Measurements from ENCODE around the gene RPAP2. TPM values are rescaled to one million over a fixed set of nuclear protein-coding genes. Genes with fewer than 3 reads are reported as not detected.

RPAP2 gene
- total and polyA plus RNA-seq, 4 donors = 5.0 to 24.5 (median 10.4) TPM

DNA sequence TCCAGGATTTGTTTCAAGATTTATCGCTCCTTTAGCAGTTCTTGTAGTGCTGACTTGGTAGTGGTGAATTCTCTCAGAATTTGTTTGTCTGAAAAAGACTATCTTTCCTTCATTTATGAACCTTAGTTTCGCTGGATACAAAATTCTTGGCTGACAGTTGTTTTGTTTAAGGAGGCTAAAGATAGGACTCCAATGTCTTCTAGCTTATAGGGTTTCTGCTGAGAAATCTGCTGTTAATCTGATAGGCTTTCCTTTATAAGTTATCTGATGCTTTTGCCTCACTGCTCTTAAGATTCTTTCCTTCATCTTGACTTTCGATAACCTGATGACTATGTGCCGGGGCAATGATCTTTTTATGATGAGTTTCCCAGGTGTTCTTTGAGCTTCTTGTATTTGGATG is 28.9 kb downstream of the RPAP2 start:
- Histone ChIP-seq H3K27me3 (ENCODE audit: control insufficient read depth in 3 of 3, insufficient read depth in 3 of 3, low read length in 2 of 3) (no peaks in the 10 kb centered on the region), H3K36me3 (ENCODE audit: control insufficient read depth in 4 of 4, insufficient read depth in 4 of 4, low read length in 4 of 4) (peaks cover 6 to 48% (median 22%) of the 10 kb centered on the region in 4 donors), H3K9me3 (ENCODE audit: control insufficient read depth in 4 of 4, insufficient read depth in 3 of 4, low read length in 3 of 4) (peaks cover 0 to 19% (median 8%) of the 10 kb centered on the region in 4 donors), H3K4me1 (ENCODE audit: control insufficient read depth in 5 of 5, insufficient read depth in 5 of 5, low read length in 5 of 5) (no peaks in the 10 kb centered on the region), H3K27ac (ENCODE audit: low read depth in 1 of 2, low read length in 1 of 2) (no peak overlapping the region), H3K9ac (ENCODE audit: insufficient read depth in 1 of 2, low read length in 2 of 2) (no peak overlapping the region), H3K4me3 (no peak overlapping the region)
- ATAC-seq (ENCODE audit: insufficient read depth, low FRiP score) = no peak
- no peak for TF ChIP-seq CTCF (IDR thresholded peaks at IDR 0.05; ENCODE audit: control extremely low read depth, extremely low read depth)
- no peak for DNase-seq
- WGBS, 2 donors = 98 to 99% methylated on average over 4 of the region's 4 CpGs

GRCh38 chr1:92329347-92330129 is 30.7 kb downstream of the RPAP2 start:
- Histone ChIP-seq H3K27me3 (ENCODE audit: control insufficient read depth in 3 of 3, insufficient read depth in 3 of 3, low read length in 2 of 3) (no peaks in the 10 kb centered on the region), H3K27ac (ENCODE audit: low read depth in 1 of 2, low read length in 1 of 2) (no peak overlapping the region), H3K36me3 (ENCODE audit: control insufficient read depth in 4 of 4, insufficient read depth in 4 of 4, low read length in 4 of 4) (peaks cover 0 to 37% (median 14%) of the 10 kb centered on the region in 4 donors), H3K9me3 (ENCODE audit: control insufficient read depth in 4 of 4, insufficient read depth in 3 of 4, low read length in 3 of 4) (peaks cover 0 to 19% (median 8%) of the 10 kb centered on the region in 4 donors), H3K9ac (ENCODE audit: insufficient read depth in 1 of 2, low read length in 2 of 2) (no peak overlapping the region), H3K4me3 (no peak overlapping the region), H3K4me1 (ENCODE audit: control insufficient read depth in 5 of 5, insufficient read depth in 5 of 5, low read length in 5 of 5) (no peaks in the 10 kb centered on the region)
- no peak for TF ChIP-seq CTCF (IDR thresholded peaks at IDR 0.05; ENCODE audit: control extremely low read depth, extremely low read depth)
- 98% methylated on average over 6 of the region's 6 CpGs for WGBS, 2 donors
- no peak for ATAC-seq (ENCODE audit: insufficient read depth, low FRiP score)
- DNase-seq = no peak

DNA sequence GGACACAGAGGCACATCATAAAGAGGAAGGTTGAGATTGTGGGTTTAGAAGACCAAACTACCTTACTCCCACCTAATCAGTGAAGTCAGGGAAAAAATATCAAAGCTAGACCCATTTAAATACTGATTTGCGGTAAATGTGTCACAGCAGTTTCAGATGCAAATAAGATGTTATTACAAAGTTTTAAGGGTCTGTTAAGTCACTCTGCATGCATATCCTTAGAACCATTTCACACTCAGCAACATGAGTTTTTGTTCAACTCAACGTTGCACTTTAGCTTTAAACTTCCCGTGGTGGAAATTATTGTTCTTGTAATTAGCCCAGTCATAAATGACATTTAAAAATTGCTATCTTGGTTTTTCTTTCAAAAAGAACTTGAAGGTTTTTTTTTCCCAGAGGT is 34.8 kb downstream of the RPAP2 start:
- Histone ChIP-seq H3K9ac (ENCODE audit: insufficient read depth in 1 of 2, low read length in 2 of 2) (no peak overlapping the region), H3K4me1 (ENCODE audit: control insufficient read depth in 5 of 5, insufficient read depth in 5 of 5, low read length in 5 of 5) (no peaks in the 10 kb centered on the region), H3K27me3 (ENCODE audit: control insufficient read depth in 3 of 3, insufficient read depth in 3 of 3, low read length in 2 of 3) (no peaks in the 10 kb centered on the region), H3K36me3 (ENCODE audit: control insufficient read depth in 4 of 4, insufficient read depth in 4 of 4, low read length in 4 of 4) (peaks cover 3 to 11% (median 9%) of the 10 kb centered on the region in 4 donors), H3K4me3 (no peak overlapping the region), H3K9me3 (ENCODE audit: control insufficient read depth in 4 of 4, insufficient read depth in 3 of 4, low read length in 3 of 4) (peaks cover 0 to 6% (median 1%) of the 10 kb centered on the region in 4 donors), H3K27ac (ENCODE audit: low read depth in 1 of 2, low read length in 1 of 2) (no peak overlapping the region)
- ATAC-seq (ENCODE audit: insufficient read depth, low FRiP score) = no peak
- DNase-seq = no peak
- TF ChIP-seq CTCF (IDR thresholded peaks at IDR 0.05; ENCODE audit: control extremely low read depth, extremely low read depth) = no peak
- WGBS, 2 donors = 82 to 92% methylated on average over 3 of the region's 3 CpGs
